ENCODE results near the gene MEX3C. TPM values are rescaled to one million over a fixed set of nuclear protein-coding genes. Genes with fewer than 3 reads are reported as not detected.

The MEX3C gene
- total RNA-seq, 1 experiment from 2014 or later = 15.8 TPM

DNA sequence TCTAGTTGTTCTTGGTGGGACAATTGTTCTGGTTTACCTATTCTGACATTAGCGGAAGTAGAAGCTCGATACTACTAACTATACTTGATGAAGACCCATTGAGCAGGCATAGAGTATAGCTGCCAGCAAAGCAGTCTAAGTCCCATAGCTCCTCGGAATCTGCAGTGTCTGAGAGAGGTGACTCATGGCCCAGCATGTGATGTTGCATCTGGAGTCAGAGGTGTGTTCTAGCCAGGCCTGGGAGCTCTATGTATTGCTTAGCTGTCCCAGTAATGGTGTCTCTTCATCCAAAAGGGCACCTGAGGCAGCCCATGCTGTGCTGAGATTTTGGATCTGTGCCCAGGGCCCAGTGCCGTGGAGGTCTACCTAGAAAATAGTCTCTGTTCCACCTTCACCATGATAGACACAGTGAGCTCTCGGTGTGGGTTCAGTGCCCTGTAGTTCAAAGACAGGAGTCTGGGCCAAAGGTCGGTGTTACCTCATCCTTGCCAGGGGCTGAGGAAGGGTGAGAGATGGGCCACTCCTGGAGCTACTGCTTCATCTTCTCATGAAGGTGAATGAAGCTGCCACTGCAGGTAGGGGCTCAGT is 47.3 kb downstream of the MEX3C start:
- no peak overlapping the region for H3K9ac ChIP-seq (ENCODE audit: low read length)
- no peaks in the 10 kb centered on the region for H4K20me1 ChIP-seq (ENCODE audit: low read length)
- POLR2A ChIA-PET (ENCODE audit: unreplicated experiment) = no interaction called here
- H3K4me3 ChIP-seq (ENCODE audit: low read length) = no peak overlapping the region
- H3K9me2 ChIP-seq (replicated peaks; ENCODE audit: low read length) = no peaks in the 10 kb centered on the region
- H3K27ac ChIP-seq (ENCODE audit: low read length) = no peak overlapping the region
- no peaks in the 10 kb centered on the region for H3K4me1 ChIP-seq (ENCODE audit: insufficient read depth, low read length)
- DNase-seq = peak; percentile 2
- no peak overlapping the region for H3K4me2 ChIP-seq (ENCODE audit: low read length)
- no peaks in the 10 kb centered on the region for H3K79me2 ChIP-seq (ENCODE audit: low read length)
- no peaks in the 10 kb centered on the region for H3K27me3 ChIP-seq (ENCODE audit: low read length)
- H3K9me3 ChIP-seq (ENCODE audit: low read length) = no peaks in the 10 kb centered on the region
- BruUV-seq (replicated peaks) = no TSS peak
- H3F3A ChIP-seq (ENCODE audit: low read length, unreplicated experiment) = no peaks in the 10 kb centered on the region
- no peaks in the 10 kb centered on the region for H3K36me3 ChIP-seq (ENCODE audit: low read depth, low read length)
- no peak for ATAC-seq
- CTCF ChIA-PET = no interaction called here
- H2AFZ ChIP-seq (ENCODE audit: low read length) = no peak overlapping the region
- no peak for TF ChIP-seq EZH2 (IDR thresholded peaks at IDR 0.05; ENCODE audit: low read length, unreplicated experiment)
- intact Hi-C loops (cut with micrococcal nuclease) = no loop called here

DNA sequence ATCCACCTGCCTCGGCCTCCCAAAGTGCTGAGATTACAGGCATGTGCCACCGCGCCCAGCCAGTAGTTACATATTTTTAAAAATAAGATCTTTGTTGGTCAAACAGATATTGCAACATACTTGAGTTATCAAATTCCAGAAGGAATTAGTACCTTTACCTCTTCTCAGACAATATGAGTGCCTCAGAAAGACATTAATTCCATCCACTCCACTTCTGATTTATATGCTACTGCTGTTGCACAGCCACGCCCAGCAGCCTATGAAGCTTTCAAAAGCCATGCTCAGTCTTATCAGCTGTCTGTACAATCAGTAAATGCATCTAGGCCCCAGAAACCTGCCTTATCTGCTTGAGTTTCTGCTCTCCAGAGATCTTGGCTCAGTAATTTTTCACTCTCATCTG is 47.8 kb downstream of the MEX3C start:
- TF ChIP-seq EZH2 (IDR thresholded peaks at IDR 0.05; ENCODE audit: low read length, unreplicated experiment) (no peak), EZH2phosphoT487 (IDR thresholded peaks at IDR 0.05; ENCODE audit: borderline replicate concordance, low read length) (no peak)
- TF ChIP-seq, protein P1, sequence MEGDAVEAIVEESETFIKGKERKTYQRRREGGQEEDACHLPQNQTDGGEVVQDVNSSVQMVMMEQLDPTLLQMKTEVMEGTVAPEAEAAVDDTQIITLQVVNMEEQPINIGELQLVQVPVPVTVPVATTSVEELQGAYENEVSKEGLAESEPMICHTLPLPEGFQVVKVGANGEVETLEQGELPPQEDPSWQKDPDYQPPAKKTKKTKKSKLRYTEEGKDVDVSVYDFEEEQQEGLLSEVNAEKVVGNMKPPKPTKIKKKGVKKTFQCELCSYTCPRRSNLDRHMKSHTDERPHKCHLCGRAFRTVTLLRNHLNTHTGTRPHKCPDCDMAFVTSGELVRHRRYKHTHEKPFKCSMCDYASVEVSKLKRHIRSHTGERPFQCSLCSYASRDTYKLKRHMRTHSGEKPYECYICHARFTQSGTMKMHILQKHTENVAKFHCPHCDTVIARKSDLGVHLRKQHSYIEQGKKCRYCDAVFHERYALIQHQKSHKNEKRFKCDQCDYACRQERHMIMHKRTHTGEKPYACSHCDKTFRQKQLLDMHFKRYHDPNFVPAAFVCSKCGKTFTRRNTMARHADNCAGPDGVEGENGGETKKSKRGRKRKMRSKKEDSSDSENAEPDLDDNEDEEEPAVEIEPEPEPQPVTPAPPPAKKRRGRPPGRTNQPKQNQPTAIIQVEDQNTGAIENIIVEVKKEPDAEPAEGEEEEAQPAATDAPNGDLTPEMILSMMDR (conservative IDR thresholded peaks at IDR 0.05; ENCODE audit: low read depth, low read length) = no peak
- ATAC-seq (no peak), DNase-seq (no peak)
- intact Hi-C loops (cut with micrococcal nuclease) = no loop called here
- H4K20me1 ChIP-seq (ENCODE audit: low read length) = no peaks in the 10 kb centered on the region
- H3K27me3 ChIP-seq (ENCODE audit: low read length) = no peaks in the 10 kb centered on the region
- no TSS peak for BruUV-seq (replicated peaks)
- no peaks in the 10 kb centered on the region for H3K36me3 ChIP-seq (ENCODE audit: low read depth, low read length)
- no peak overlapping the region for H3K4me2 ChIP-seq (ENCODE audit: low read length)
- H3K9me3 ChIP-seq (ENCODE audit: low read length) = no peaks in the 10 kb centered on the region
- no peak overlapping the region for H3K4me3 ChIP-seq (ENCODE audit: low read length)
- H3K9ac ChIP-seq (ENCODE audit: low read length) = no peak overlapping the region
- no peaks in the 10 kb centered on the region for H3K9me2 ChIP-seq (replicated peaks; ENCODE audit: low read length)
- ChIA-PET POLR2A (ENCODE audit: unreplicated experiment) (no interaction called here), CTCF (no interaction called here)
- H3K4me1 ChIP-seq (ENCODE audit: insufficient read depth, low read length) = no peaks in the 10 kb centered on the region
- H3K79me2 ChIP-seq (ENCODE audit: low read length) = no peaks in the 10 kb centered on the region
- H3F3A ChIP-seq (ENCODE audit: low read length, unreplicated experiment) = no peaks in the 10 kb centered on the region
- H2AFZ ChIP-seq (ENCODE audit: low read length) = no peak overlapping the region
- no peak overlapping the region for H3K27ac ChIP-seq (ENCODE audit: low read length)

DNA sequence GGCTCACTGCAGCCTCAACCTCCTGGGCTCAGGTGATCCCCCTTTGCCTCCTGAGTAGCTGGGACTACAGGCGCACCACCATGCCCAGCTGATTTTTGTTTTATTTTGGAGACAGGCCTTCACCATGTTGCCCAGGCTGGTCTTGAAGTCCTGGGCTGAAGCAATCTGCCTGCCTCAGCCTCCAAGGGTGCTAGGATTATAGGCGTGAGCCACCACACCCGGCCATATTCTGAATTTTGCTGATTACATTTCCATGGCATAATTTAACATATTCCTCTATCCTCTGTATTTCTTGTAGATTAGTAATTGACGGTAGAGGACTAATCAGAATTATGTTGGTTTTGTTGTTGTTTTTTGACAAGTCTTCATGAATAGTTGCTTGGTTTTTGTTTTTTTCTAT is 50.6 kb downstream of the MEX3C start:
- intact Hi-C loops (cut with micrococcal nuclease) = no loop called here
- no peak overlapping the region for H3K27ac ChIP-seq (ENCODE audit: low read length)
- BruUV-seq (replicated peaks) = no TSS peak
- DNase-seq (no peak), ATAC-seq (no peak)
- no peaks in the 10 kb centered on the region for H3F3A ChIP-seq (ENCODE audit: low read length, unreplicated experiment)
- no peak overlapping the region for H3K9ac ChIP-seq (ENCODE audit: low read length)
- H3K79me2 ChIP-seq (ENCODE audit: low read length) = no peaks in the 10 kb centered on the region
- H3K27me3 ChIP-seq (ENCODE audit: low read length) = no peaks in the 10 kb centered on the region
- no peaks in the 10 kb centered on the region for H3K36me3 ChIP-seq (ENCODE audit: low read depth, low read length)
- H4K20me1 ChIP-seq (ENCODE audit: low read length) = no peaks in the 10 kb centered on the region
- H2AFZ ChIP-seq (ENCODE audit: low read length) = no peak overlapping the region
- ChIA-PET POLR2A (ENCODE audit: unreplicated experiment) (no interaction called here), CTCF (no interaction called here)
- H3K4me2 ChIP-seq (ENCODE audit: low read length) = no peak overlapping the region
- TF ChIP-seq EZH2phosphoT487 (IDR thresholded peaks at IDR 0.05; ENCODE audit: borderline replicate concordance, low read length) (no peak), EZH2 (IDR thresholded peaks at IDR 0.05; ENCODE audit: low read length, unreplicated experiment) (no peak)
- TF ChIP-seq, protein P1 (conservative IDR thresholded peaks at IDR 0.05; ENCODE audit: low read depth, low read length) = no peak
- no peaks in the 10 kb centered on the region for H3K9me2 ChIP-seq (replicated peaks; ENCODE audit: low read length)
- no peaks in the 10 kb centered on the region for H3K9me3 ChIP-seq (ENCODE audit: low read length)
- H3K4me1 ChIP-seq (ENCODE audit: insufficient read depth, low read length) = no peaks in the 10 kb centered on the region
- H3K4me3 ChIP-seq (ENCODE audit: low read length) = no peak overlapping the region
